ENCODE data around the gene BLMH. TPM values are rescaled to one million over a fixed set of nuclear protein-coding genes. Genes with fewer than 3 reads are reported as not detected.

Gene BLMH
- total RNA-seq, 3 donors from 2014 or later, result 20.5 to 29.4 (median 21.3) TPM

DNA sequence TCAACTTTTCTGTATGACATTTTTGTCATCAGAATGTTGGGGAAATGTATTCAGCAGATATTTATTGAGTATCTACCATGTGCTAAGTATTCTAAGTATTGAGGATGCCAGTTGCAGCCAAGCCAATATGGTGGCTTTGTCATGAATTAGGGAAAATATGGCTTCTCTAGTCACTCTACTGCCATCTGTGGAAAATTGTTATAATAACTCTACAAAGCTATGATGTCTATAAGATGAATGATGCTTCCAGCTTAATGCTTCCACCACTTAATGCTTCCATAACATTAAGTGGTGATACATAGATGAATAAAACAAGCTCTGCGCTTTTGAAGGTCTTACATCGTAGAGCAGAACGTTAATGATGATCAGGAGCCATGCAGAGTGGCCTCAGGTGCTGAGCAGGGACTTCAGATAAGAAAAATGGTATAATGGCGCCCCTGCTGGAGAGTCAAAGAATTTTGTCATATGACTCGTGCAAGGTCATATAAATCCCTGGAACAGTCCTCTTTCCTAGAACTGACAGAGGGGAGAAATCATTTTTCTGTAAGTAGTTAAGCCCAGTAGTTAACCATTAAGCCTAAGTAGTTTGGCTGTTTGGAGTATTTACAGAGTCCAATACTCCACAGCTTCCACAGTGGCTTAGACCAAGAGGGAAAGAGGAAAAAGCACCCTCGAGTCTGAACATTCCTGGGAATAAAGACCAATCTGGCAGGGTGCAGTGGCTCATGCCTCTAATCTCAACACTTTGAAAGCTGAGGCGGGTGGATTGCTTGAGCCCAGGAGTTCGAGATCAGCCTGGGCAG is 44.8 kb upstream of the BLMH start:
- Histone ChIP-seq H3K4me1 (no peaks in the 10 kb centered on the region), H3K36me3 (no peaks in the 10 kb centered on the region), H3K9me3 (no peaks in the 10 kb centered on the region), H3K27ac (no peak overlapping the region), H3K4me3 (no peak overlapping the region), H3K27me3 (no peaks in the 10 kb centered on the region)
- intact Hi-C loops (cut with DNase I; ENCODE audit: low total_unique reads), result no loop called here
- TF ChIP-seq, protein P1, sequence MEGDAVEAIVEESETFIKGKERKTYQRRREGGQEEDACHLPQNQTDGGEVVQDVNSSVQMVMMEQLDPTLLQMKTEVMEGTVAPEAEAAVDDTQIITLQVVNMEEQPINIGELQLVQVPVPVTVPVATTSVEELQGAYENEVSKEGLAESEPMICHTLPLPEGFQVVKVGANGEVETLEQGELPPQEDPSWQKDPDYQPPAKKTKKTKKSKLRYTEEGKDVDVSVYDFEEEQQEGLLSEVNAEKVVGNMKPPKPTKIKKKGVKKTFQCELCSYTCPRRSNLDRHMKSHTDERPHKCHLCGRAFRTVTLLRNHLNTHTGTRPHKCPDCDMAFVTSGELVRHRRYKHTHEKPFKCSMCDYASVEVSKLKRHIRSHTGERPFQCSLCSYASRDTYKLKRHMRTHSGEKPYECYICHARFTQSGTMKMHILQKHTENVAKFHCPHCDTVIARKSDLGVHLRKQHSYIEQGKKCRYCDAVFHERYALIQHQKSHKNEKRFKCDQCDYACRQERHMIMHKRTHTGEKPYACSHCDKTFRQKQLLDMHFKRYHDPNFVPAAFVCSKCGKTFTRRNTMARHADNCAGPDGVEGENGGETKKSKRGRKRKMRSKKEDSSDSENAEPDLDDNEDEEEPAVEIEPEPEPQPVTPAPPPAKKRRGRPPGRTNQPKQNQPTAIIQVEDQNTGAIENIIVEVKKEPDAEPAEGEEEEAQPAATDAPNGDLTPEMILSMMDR (IDR thresholded peaks at IDR 0.05), result peak; percentile 5 to 49 (median 39)
- TF ChIP-seq POLR2A (IDR thresholded peaks at IDR 0.05) (no peak), POLR2AphosphoS5 (IDR thresholded peaks at IDR 0.05) (no peak)
- no peak for DNase-seq (ENCODE audit: low spot score in 2 of 2)

- H3K27ac ChIP-seq, result no peak overlapping the region
- intact Hi-C loops (cut with DNase I; ENCODE audit: low total_unique reads), result no loop called here
- DNase-seq (ENCODE audit: low spot score in 2 of 2), result no peak
- no peaks in the 10 kb centered on the region for H3K4me1 ChIP-seq
- TF ChIP-seq, protein P1 (IDR thresholded peaks at IDR 0.05), result no peak
- TF ChIP-seq POLR2AphosphoS5 (IDR thresholded peaks at IDR 0.05), result no peak
- TF ChIP-seq POLR2A (IDR thresholded peaks at IDR 0.05), result no peak
- H3K27me3 ChIP-seq, result no peaks in the 10 kb centered on the region
- no peaks in the 10 kb centered on the region for H3K9me3 ChIP-seq
- no peaks in the 10 kb centered on the region for H3K36me3 ChIP-seq
- no peak overlapping the region for H3K4me3 ChIP-seq
Observed at GRCh38 chr17:30334421-30334820, 42.7 kb upstream of the BLMH start.

DNA sequence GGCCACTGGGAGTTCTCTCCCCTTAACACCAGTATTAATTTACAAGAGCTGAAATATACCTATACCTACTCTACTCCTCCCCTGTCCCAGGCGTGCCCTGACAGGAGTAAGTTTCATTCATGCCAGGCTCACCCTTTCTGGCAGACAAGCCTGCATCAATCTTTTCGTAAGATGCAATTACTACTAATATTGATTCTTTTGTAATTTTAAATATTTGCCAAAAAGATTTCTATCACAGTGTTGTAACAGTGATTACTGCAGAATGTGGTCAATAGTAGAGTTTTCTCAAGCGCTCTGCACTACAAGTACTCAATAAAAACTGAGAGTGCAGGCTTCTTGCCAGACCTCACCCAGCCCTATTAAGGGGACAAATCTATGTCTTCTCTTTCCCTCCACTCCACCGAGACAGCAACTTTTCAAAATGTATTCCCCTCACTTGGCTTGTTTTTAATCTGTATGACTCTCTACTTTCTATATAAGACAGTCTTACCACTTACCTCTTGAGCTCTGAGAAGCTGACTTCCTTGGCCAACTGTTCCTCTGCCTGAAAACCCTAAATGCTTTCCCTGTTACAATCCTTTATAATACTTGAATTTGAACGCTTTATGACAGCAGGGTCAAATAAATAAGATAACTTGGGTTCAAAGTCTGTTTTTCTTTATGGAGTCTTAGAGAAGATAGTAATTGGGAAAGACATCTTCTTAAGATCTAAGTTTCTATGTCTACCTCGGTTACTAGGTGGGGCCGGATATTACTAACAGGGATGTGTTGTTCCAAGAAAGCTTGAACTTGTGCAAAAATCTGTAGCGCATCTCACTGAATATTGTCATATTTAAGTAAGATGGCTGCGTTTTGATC is 42.0 kb upstream of the BLMH start, which contains the start of gene TMIGD1:
TMIGD1 (minus strand) TSS at position 555 of the 858 bp plus-strand sequence. CDS start 1,924 bp downstream, outside the sequence.
- DNase-seq (ENCODE audit: low spot score in 2 of 2), result no peak
- no peaks in the 10 kb centered on the region for H3K4me1 ChIP-seq
- no peak within 1 kb of the TSS for H3K4me3 ChIP-seq
- H3K27ac ChIP-seq, result no peak within 1 kb of the TSS
- H3K9me3 ChIP-seq, result no peaks in the 10 kb centered on the region
- intact Hi-C loops (cut with DNase I; ENCODE audit: low total_unique reads), result no loop called here
- TF ChIP-seq POLR2A (IDR thresholded peaks at IDR 0.05) (no peak), POLR2AphosphoS5 (IDR thresholded peaks at IDR 0.05) (no peak)
- TF ChIP-seq, protein P1 (IDR thresholded peaks at IDR 0.05), result no peak
- H3K27me3 ChIP-seq, result no peaks in the 10 kb centered on the region
- H3K36me3 ChIP-seq, result no peaks in the 10 kb centered on the region

DNA sequence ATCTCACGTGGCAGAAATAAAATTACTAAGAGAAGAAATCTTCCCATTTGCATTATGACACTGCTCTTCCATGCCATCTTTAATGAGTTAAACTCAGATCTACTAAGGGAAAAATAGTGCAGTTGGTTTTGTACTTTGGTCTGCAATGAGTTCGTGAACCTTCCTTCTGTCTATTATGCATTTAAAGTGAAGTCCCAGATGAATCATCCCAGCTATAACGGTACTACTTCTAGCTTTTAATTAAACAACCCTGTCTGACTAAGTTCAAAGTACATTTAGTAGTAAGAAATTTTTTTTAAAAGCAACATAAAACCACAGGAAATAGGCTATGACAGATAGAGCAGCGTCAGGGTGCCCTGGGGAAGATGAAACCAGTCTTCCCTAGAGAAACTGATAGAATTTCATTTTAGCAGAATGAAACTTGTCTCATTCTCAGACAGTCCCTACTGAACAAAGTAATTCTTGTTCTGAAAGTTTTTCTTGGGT is 40.4 kb upstream of the BLMH start:
- DNase-seq (ENCODE audit: low spot score in 2 of 2), result no peak
- H3K27ac ChIP-seq, result no peak overlapping the region
- no peaks in the 10 kb centered on the region for H3K4me1 ChIP-seq
- H3K4me3 ChIP-seq, result no peak overlapping the region
- H3K27me3 ChIP-seq, result no peaks in the 10 kb centered on the region
- H3K9me3 ChIP-seq, result no peaks in the 10 kb centered on the region
- no peaks in the 10 kb centered on the region for H3K36me3 ChIP-seq
- intact Hi-C loops (cut with DNase I; ENCODE audit: low total_unique reads), result no loop called here
- TF ChIP-seq POLR2AphosphoS5 (IDR thresholded peaks at IDR 0.05) (no peak), POLR2A (IDR thresholded peaks at IDR 0.05) (no peak)

DNA sequence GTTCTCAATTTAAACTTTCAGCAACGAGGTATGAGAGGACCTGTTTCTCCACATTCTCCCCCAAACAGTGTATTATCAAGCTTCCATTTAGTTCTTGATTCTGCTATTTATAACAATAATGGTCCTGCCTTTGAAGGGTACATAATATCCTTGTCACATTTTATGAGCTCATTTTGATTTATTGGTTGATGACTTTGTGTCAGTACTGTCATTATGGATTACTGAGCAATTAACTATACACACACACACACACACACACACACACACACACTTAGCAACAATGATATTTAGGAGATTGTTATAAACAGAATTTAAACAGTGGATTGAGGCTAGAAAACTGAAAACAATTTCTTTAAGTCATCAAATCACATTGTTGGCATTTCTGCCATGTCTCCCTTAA is 35.1 kb upstream of the BLMH start:
- no peaks in the 10 kb centered on the region for H3K9me3 ChIP-seq
- TF ChIP-seq, protein P1 (IDR thresholded peaks at IDR 0.05), result no peak
- TF ChIP-seq POLR2A (IDR thresholded peaks at IDR 0.05) (no peak), POLR2AphosphoS5 (IDR thresholded peaks at IDR 0.05) (no peak)
- H3K4me3 ChIP-seq, result no peak overlapping the region
- DNase-seq (ENCODE audit: low spot score in 2 of 2), result no peak
- H3K27me3 ChIP-seq, result no peaks in the 10 kb centered on the region
- intact Hi-C loops (cut with DNase I; ENCODE audit: low total_unique reads), result no loop called here
- no peak overlapping the region for H3K27ac ChIP-seq
- no peaks in the 10 kb centered on the region for H3K36me3 ChIP-seq
- no peaks in the 10 kb centered on the region for H3K4me1 ChIP-seq
